Endodermal cell (in vitro differentiated cells): ENCODE results near the gene MUC2. TPM values are rescaled to one million over a fixed set of nuclear protein-coding genes. Genes with fewer than 3 reads are reported as not detected.

ENCODE experiments used
- DNase-seq: peaks from one replicate; pipeline ENCODE4 v3.0.0-alpha.2; 2017
- H3K27ac ChIP-seq: 2 replicates; pipeline ENCODE4 v1.5.1; 2013; ENCODE audit warnings: mild to moderate bottlenecking, low read depth, low read length, moderate library complexity
- H3K27me3 ChIP-seq: 2 replicates; pipeline ENCODE4 v1.6.1; 2013; ENCODE audit warnings: mild to moderate bottlenecking, low read length, moderate library complexity; ENCODE audit not compliant: insufficient read depth, control insufficient read depth, poor library complexity, severe bottlenecking
- H3K36me3 ChIP-seq: 2 replicates; pipeline ENCODE4 v1.7.0; 2013; ENCODE audit warnings: mild to moderate bottlenecking, low read length, moderate library complexity; ENCODE audit not compliant: control insufficient read depth, insufficient read depth
- H3K4me1 ChIP-seq: one replicate; pipeline ENCODE4 v1.7.0; 2013; ENCODE audit warnings: low read length; ENCODE audit not compliant: control insufficient read depth, insufficient read depth
- H3K4me3 ChIP-seq: 2 replicates; pipeline ENCODE4 v1.5.1; 2013; ENCODE audit warnings: mild to moderate bottlenecking, low read length, moderate library complexity
- H3K9ac ChIP-seq: 2 replicates; pipeline ENCODE4 v1.6.1; 2013; ENCODE audit warnings: mild to moderate bottlenecking, low read length, moderate library complexity; ENCODE audit not compliant: poor library complexity, severe bottlenecking; ENCODE audit errors: extremely low read depth
- H3K9me3 ChIP-seq: 2 replicates; pipeline ENCODE4 v1.6.1; 2013; ENCODE audit warnings: mild to moderate bottlenecking, low read length, moderate library complexity; ENCODE audit not compliant: control insufficient read depth
- H3K27ac Mint-ChIP-seq: 2 replicates; pipeline ENCODE4 v1.8.0; 2020; ENCODE audit warnings: mixed read lengths
- H3K27me3 Mint-ChIP-seq: 2 replicates; pipeline ENCODE4 v1.8.0; 2021; ENCODE audit warnings: mild to moderate bottlenecking, mixed read lengths; ENCODE audit not compliant: insufficient read depth
- H3K36me3 Mint-ChIP-seq: 2 replicates; pipeline ENCODE4 v1.8.0; 2020; ENCODE audit warnings: low read depth, mixed read lengths
- H3K4me1 Mint-ChIP-seq: 2 replicates; pipeline ENCODE4 v1.8.0; 2020; ENCODE audit warnings: mixed read lengths
- H3K4me3 Mint-ChIP-seq: 2 replicates; pipeline ENCODE4 v1.8.0; 2020; ENCODE audit warnings: mild to moderate bottlenecking, moderate library complexity, mixed read lengths
- H3K9me3 Mint-ChIP-seq: 2 replicates; pipeline ENCODE4 v1.8.0; 2020; ENCODE audit warnings: mild to moderate bottlenecking, mixed read lengths
- WGBS, 2 experiments: methylation state at CpG; one replicate each; pipeline versions ENCODE4 v1.1.5 to v1.1.7; 2013; ENCODE audit warnings: missing lambda C conversion rate in 2 of 2, mixed read lengths in 1 of 2; ENCODE audit not compliant: insufficient coverage in 1 of 2, insufficient read length in 1 of 2; 5-methylcytosine and 5-hydroxymethylcytosine counted together
- total RNA-seq, 2 donors: library from RNA; stranded (reverse); fragmentation: NEBNext Ultra II Directional in 1 of 2; extraction: Animal tissue kit (Norgen Biotek cat#: 25700) in 1 of 2; gene quantifications; 2 replicates in 1 of 2; 3 replicates in 1 of 2; pipeline ENCODE4 v1.2.1, GENCODE V29; 2021
- TF ChIP-seq, protein P1 (sequence below): fragments of 200-600 bp; sonication (generic); conservative IDR thresholded peaks from 2 replicates; pipeline ENCODE4 v1.5.0; 2021; ENCODE audit warnings: antibody characterized with exemption, mild to moderate bottlenecking

Gene MUC2
- total RNA-seq, 2 donors from 2014 or later: not detected

DNA sequence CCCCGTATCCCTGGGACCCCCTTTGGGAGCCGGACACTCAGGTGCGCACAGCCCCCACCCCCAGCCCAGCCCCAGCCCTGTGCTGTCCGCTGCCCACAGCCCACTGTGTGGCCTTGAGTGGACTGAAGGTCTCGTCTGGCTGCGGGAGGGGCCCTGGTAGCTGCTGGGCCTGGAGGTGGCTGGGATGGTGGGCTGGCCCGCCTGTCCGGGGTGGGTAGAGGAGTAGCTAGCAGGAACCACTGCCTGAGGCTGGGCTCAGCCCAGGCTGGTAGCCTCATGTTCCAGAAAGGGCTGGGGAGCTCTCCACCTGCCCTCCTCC is 33.6 kb upstream of the MUC2 start:
- 91% methylated on average over 8 of the region's 8 CpGs; no CpG with 5 or more reads in 1 of the 2 experiments for WGBS, 2 experiments
- H3K27me3 Mint-ChIP-seq: peaks cover 1% of the 10 kb centered on the region
- Histone ChIP-seq H3K9ac (no peak overlapping the region), H3K4me3 (no peak overlapping the region), H3K4me1 (no peaks in the 10 kb centered on the region), H3K9me3 (peaks cover 8% of the 10 kb centered on the region), H3K27ac (no peak overlapping the region), H3K27me3 (no peaks in the 10 kb centered on the region), H3K36me3 (no peaks in the 10 kb centered on the region)
- TF ChIP-seq, protein P1, sequence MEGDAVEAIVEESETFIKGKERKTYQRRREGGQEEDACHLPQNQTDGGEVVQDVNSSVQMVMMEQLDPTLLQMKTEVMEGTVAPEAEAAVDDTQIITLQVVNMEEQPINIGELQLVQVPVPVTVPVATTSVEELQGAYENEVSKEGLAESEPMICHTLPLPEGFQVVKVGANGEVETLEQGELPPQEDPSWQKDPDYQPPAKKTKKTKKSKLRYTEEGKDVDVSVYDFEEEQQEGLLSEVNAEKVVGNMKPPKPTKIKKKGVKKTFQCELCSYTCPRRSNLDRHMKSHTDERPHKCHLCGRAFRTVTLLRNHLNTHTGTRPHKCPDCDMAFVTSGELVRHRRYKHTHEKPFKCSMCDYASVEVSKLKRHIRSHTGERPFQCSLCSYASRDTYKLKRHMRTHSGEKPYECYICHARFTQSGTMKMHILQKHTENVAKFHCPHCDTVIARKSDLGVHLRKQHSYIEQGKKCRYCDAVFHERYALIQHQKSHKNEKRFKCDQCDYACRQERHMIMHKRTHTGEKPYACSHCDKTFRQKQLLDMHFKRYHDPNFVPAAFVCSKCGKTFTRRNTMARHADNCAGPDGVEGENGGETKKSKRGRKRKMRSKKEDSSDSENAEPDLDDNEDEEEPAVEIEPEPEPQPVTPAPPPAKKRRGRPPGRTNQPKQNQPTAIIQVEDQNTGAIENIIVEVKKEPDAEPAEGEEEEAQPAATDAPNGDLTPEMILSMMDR: no peak
- peaks cover 5% of the 10 kb centered on the region for H3K9me3 Mint-ChIP-seq
- DNase-seq: no peak
- H3K27ac Mint-ChIP-seq: no peak overlapping the region
- H3K4me3 Mint-ChIP-seq: no peak overlapping the region
- H3K36me3 Mint-ChIP-seq: no peaks in the 10 kb centered on the region
- H3K4me1 Mint-ChIP-seq: no peaks in the 10 kb centered on the region

- H3K27me3 Mint-ChIP-seq: peaks cover 1% of the 10 kb centered on the region
- TF ChIP-seq, protein P1: no peak
- H3K9me3 Mint-ChIP-seq: peaks cover 5% of the 10 kb centered on the region
Observed at GRCh38 chr11:1041471-1041870, 33.2 kb upstream of the MUC2 start.

DNA sequence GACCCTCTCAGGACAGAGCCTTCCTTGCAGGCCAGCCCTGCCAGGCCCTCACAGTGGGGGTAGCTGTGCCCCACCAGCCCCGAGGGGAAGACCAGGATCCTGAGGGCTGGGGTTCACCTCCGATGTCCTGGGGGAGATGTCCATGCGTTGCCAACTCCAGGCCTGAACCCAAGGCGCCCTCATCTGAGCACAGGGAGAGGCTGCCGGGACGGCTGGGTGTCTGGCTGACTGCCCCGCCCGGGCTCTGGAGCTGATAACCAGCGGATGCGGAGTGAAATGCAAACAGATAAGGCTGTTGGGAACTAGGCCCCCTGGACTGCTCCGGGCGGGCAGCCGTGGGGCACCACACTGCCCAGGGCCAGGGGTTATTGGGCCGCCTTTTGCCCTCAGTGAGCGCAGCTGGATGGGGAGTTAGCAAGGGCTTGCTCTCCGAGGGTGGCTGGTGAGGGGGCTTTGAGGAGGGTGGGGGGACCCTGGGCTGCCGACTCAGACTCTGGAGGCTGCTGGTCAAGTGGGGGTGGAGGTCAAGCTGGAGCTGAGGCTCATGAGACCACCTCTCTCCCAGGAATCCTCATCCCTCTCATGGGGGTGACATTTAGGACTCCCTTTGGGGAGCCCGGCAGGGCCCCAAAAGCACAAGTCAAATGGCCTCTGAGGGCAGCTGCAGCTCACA is 32.6 kb upstream of the MUC2 start:
- H3K9ac ChIP-seq: no peak overlapping the region
- WGBS, 2 experiments: 87 to 90% methylated on average over 3 to 18 of the region's 18 CpGs
- no peak overlapping the region for H3K27ac Mint-ChIP-seq

More at GRCh38 chr11:1041471-1041870, 33.2 kb upstream of the MUC2 start:
- Mint-ChIP-seq H3K4me3 (no peak overlapping the region), H3K27ac (no peak overlapping the region), H3K4me1 (no peaks in the 10 kb centered on the region), H3K36me3 (no peaks in the 10 kb centered on the region)
- 86 to 92% methylated on average over 5 to 9 of the region's 9 CpGs for WGBS, 2 experiments
- Histone ChIP-seq H3K4me3 (no peak overlapping the region), H3K4me1 (no peaks in the 10 kb centered on the region), H3K27ac (no peak overlapping the region), H3K9me3 (peaks cover 8% of the 10 kb centered on the region), H3K27me3 (no peaks in the 10 kb centered on the region), H3K36me3 (no peaks in the 10 kb centered on the region), H3K9ac (no peak overlapping the region)
- no peak for DNase-seq

More for the DNA sequence above, 32.6 kb upstream of the MUC2 start:
- Mint-ChIP-seq H3K36me3 (no peaks in the 10 kb centered on the region), H3K4me3 (no peak overlapping the region), H3K27me3 (peaks cover 1% of the 10 kb centered on the region), H3K4me1 (no peaks in the 10 kb centered on the region), H3K9me3 (peaks cover 5% of the 10 kb centered on the region)
- no peaks in the 10 kb centered on the region for H3K27me3 ChIP-seq
- peaks cover 8% of the 10 kb centered on the region for H3K9me3 ChIP-seq
- TF ChIP-seq, protein P1: no peak
- H3K4me3 ChIP-seq: no peak overlapping the region
- no peaks in the 10 kb centered on the region for H3K36me3 ChIP-seq
- no peaks in the 10 kb centered on the region for H3K4me1 ChIP-seq
- H3K27ac ChIP-seq: no peak overlapping the region
- no peak for DNase-seq
